Upper lobe of left lung (tissue), 4 donors: ENCODE results near the gene SLC15A1.

Experiments
- EP300 ChIP-seq, 4 donors: sonication (generic); formaldehyde crosslinking; IDR thresholded peaks; one replicate each; pipeline ENCODE4 v1.5.1; 2017; ENCODE audit warnings: antibody characterized with exemption in 4 of 4, control low read depth in 2 of 4
- TF ChIP-seq, protein P1 (sequence below), 6 experiments: fragments of 450-650 bp in 4 of 6; fragments of 200-600 bp in 2 of 6; sonication (generic) in 2 of 6; IDR thresholded peaks; one replicate each; pipeline ENCODE4 v1.5.1; 2016 to 2019; ENCODE audit warnings: antibody characterized with exemption in 6 of 6

DNA sequence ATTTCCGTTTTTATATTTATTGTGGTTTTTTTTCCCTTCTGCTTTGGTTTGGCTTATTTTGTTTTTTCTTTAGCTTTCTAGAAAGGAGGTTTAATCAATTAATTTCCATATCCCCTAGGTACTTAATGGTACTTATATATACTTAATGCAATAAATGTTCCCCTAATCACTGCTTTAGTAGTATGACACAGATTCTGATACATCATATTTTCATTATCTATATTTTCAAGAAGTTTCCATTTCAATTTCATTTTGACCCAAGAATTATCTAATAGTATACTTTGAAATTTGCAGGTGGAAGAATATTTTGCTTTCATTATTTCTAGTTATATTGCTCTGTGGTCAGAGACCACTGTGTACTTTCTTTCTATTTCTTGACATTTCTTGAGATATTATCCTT, 109.0 kb downstream of the SLC15A1 start:
- TF ChIP-seq, protein P1, sequence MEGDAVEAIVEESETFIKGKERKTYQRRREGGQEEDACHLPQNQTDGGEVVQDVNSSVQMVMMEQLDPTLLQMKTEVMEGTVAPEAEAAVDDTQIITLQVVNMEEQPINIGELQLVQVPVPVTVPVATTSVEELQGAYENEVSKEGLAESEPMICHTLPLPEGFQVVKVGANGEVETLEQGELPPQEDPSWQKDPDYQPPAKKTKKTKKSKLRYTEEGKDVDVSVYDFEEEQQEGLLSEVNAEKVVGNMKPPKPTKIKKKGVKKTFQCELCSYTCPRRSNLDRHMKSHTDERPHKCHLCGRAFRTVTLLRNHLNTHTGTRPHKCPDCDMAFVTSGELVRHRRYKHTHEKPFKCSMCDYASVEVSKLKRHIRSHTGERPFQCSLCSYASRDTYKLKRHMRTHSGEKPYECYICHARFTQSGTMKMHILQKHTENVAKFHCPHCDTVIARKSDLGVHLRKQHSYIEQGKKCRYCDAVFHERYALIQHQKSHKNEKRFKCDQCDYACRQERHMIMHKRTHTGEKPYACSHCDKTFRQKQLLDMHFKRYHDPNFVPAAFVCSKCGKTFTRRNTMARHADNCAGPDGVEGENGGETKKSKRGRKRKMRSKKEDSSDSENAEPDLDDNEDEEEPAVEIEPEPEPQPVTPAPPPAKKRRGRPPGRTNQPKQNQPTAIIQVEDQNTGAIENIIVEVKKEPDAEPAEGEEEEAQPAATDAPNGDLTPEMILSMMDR (IDR thresholded peaks at IDR 0.05), result no peak
- no peak for TF ChIP-seq EP300 (IDR thresholded peaks at IDR 0.05)
